Sigmoid colon (tissue), 7 donors: ENCODE results near the gene FXR2. TPM values are rescaled to one million over a fixed set of nuclear protein-coding genes. Genes with fewer than 3 reads are reported as not detected.

Experiments used
- DNase-seq: peaks from one replicate; pipeline ENCODE4 v3.0.0-alpha.2; 2019
- H3K27ac ChIP-seq, 4 donors: fragments of 200-600 bp; sonication (generic); one replicate each; pipeline ENCODE4 v1.5.1; 2016 to 2019; ENCODE audit warnings: mild to moderate bottlenecking in 1 of 4
- H3K27me3 ChIP-seq, 3 donors: fragments of 200-600 bp; sonication (generic); one replicate each; pipeline ENCODE4 v1.5.1; 2019; ENCODE audit warnings: mild to moderate bottlenecking in 1 of 3
- H3K36me3 ChIP-seq, 4 donors: fragments of 200-600 bp; sonication (generic); one replicate each; pipeline ENCODE4 v1.5.1; 2016 to 2019
- H3K4me1 ChIP-seq, 4 donors: fragments of 200-600 bp; sonication (generic); one replicate each; pipeline ENCODE4 v1.5.1; 2017 to 2019
- H3K4me3 ChIP-seq, 4 donors: fragments of 200-600 bp; sonication (generic); one replicate each; pipeline ENCODE4 v1.5.1; 2017 to 2019; ENCODE audit warnings: mild to moderate bottlenecking in 2 of 4, moderate library complexity in 1 of 4
- H3K9me3 ChIP-seq, 4 donors: fragments of 200-600 bp in 3 of 4; sonication (generic) in 3 of 4; one replicate each; pipeline versions ENCODE4 v1.5.1 to v1.6.1; 2013 to 2019
- CTCF ChIP-seq, 4 experiments: fragments of 450-650 bp in 3 of 4; fragments of 200-600 bp in 1 of 4; IDR thresholded peaks; one replicate each; pipeline ENCODE4 v1.5.1; 2016 to 2019; ENCODE audit warnings: antibody characterized with exemption in 4 of 4, mild to moderate bottlenecking in 3 of 4, moderate library complexity in 2 of 4
- EP300 ChIP-seq, 4 donors: sonication (generic); formaldehyde crosslinking; IDR thresholded peaks; one replicate each; pipeline ENCODE4 v1.6.1; 2017; ENCODE audit warnings: antibody characterized with exemption in 4 of 4
- POLR2A ChIP-seq, 2 donors: fragments of 450-650 bp; IDR thresholded peaks; one replicate each; pipeline ENCODE4 v1.6.1; 2016; ENCODE audit warnings: antibody characterized with exemption in 2 of 2, mild to moderate bottlenecking in 2 of 2, moderate library complexity in 2 of 2
- POLR2AphosphoS5 ChIP-seq, 4 donors: sonication (generic); formaldehyde crosslinking; IDR thresholded peaks; one replicate each; pipeline ENCODE4 v1.6.1; 2017; ENCODE audit warnings: antibody characterized with exemption in 4 of 4
- WGBS, 2 donors: extraction: QIAGEN DNeasy Blood & Tissue Kit; methylation state at CpG; one replicate each; pipeline ENCODE4 v1.1.7; 2013; 5-methylcytosine and 5-hydroxymethylcytosine counted together
- intact Hi-C: fragments of 100-400 bp; cut with DNase I; formaldehyde crosslinking; loops from one replicate; pipeline ENCODE4 v1.15.1; 2023
- polyA plus RNA-seq, 3 donors: library from polyadenylated mRNA; stranded (reverse); fragments of 200-250 nt; gene quantifications; one replicate each; pipeline ENCODE4 v1.2.3, GENCODE V29; 2013
- total RNA-seq, 4 donors: library from RNA; depleted of rRNA; stranded (reverse); fragments of >200 nt; gene quantifications; one replicate each; pipeline ENCODE4 v1.1.0, GENCODE V29; 2016
- donor health status: healthy with polysubstance abuse.
- donor health status: Bipolar disorder and iron deficiency.
- donor health status: healthy.

The FXR2 gene
- total and polyA plus RNA-seq, 7 donors, result 21.3 to 35.5 (median 33.8) TPM

- H3K4me3 ChIP-seq, result peak overlapping the region in 3 of 4 donors; percentile 14 to 40 (median 28)
- no peaks in the 10 kb centered on the region for H3K27me3 ChIP-seq
- DNase-seq, result no peak
- peaks cover 0 to 68% (median 56%) of the 10 kb centered on the region in 4 donors for H3K4me1 ChIP-seq
- TF ChIP-seq EP300 (IDR thresholded peaks at IDR 0.05), result no peak
- WGBS, 2 donors, result 87 to 90% methylated on average over 23 of the region's 23 CpGs
- H3K36me3 ChIP-seq, result peaks cover 31 to 34% (median 31%) of the 10 kb centered on the region in 4 donors
- H3K27ac ChIP-seq, result peak overlapping the region; percentile 91 to 92 (median 92)
- H3K9me3 ChIP-seq, result no peaks in the 10 kb centered on the region
- intact Hi-C loops, result loop anchor here (10.0 kb wide), 1 partner anchor 274 kb away; the partner anchor contains the start of genes CYB5D1, NAA38 and TMEM88
Observed at GRCh38 chr17:7580604-7581575, 33.8 kb downstream of the FXR2 start.

GRCh38 chr17:7579834-7580603, 34.7 kb downstream of the FXR2 start:
- Histone ChIP-seq H3K4me1 (peaks cover 0 to 68% (median 60%) of the 10 kb centered on the region in 4 donors), H3K4me3 (peak overlapping the region in 3 of 4 donors; percentile 14 to 40 (median 28)), H3K27ac (peak overlapping the region; percentile 91 to 92 (median 92)), H3K9me3 (no peaks in the 10 kb centered on the region), H3K36me3 (peaks cover 40 to 42% (median 40%) of the 10 kb centered on the region in 4 donors), H3K27me3 (no peaks in the 10 kb centered on the region)
- no peak for DNase-seq
- no peak for TF ChIP-seq EP300 (IDR thresholded peaks at IDR 0.05)
- no peak for TF ChIP-seq POLR2AphosphoS5 (IDR thresholded peaks at IDR 0.05)
- TF ChIP-seq POLR2A (IDR thresholded peaks at IDR 0.05), result no peak
- no peak for TF ChIP-seq CTCF (IDR thresholded peaks at IDR 0.05)
- WGBS, 2 donors, result 66 to 69% methylated on average over 12 of the region's 12 CpGs
- intact Hi-C loops, result loop anchor here (10.0 kb wide), 1 partner anchor 275 kb away; the partner anchor contains the start of genes CYB5D1, NAA38 and TMEM88

- peak within 1 kb of the TSS; percentile 91 to 92 (median 92) for H3K27ac ChIP-seq
- no peaks in the 10 kb centered on the region for H3K27me3 ChIP-seq
- peak; percentile 90 for DNase-seq
- TF ChIP-seq EP300 (IDR thresholded peaks at IDR 0.05) (no peak), POLR2AphosphoS5 (IDR thresholded peaks at IDR 0.05) (peak; percentile 47 to 80 (median 69)), POLR2A (IDR thresholded peaks at IDR 0.05) (peak; percentile 31 to 46)
- intact Hi-C loops, result no loop called here
- H3K4me1 ChIP-seq, result peaks cover 0 to 68% (median 60%) of the 10 kb centered on the region in 4 donors
- no peaks in the 10 kb centered on the region for H3K9me3 ChIP-seq
- 9 to 18% methylated on average over 7 of the region's 7 CpGs for WGBS, 2 donors
- peaks cover 45 to 50% (median 48%) of the 10 kb centered on the region in 4 donors for H3K36me3 ChIP-seq
- H3K4me3 ChIP-seq, result peak within 1 kb of the TSS in 3 of 4 donors; percentile 14 to 40 (median 28)
Observed at GRCh38 chr17:7579001-7579833, 35.5 kb downstream of the FXR2 start, which contains the start of gene CD68. TSS of gene CD68 (plus strand) at chr17:7579638. CDS start at chr17:7579678, 40 bp downstream.

- Histone ChIP-seq H3K27ac (peak overlapping the region in 2 of 4 donors; percentile 91 to 92), H3K36me3 (peaks cover 47 to 54% (median 50%) of the 10 kb centered on the region in 4 donors), H3K9me3 (no peaks in the 10 kb centered on the region), H3K4me1 (peaks cover 0 to 63% (median 56%) of the 10 kb centered on the region in 4 donors), H3K27me3 (no peaks in the 10 kb centered on the region), H3K4me3 (no peak overlapping the region)
- no peak for DNase-seq
- 74 to 84% methylated on average over 17 of the region's 17 CpGs for WGBS, 2 donors
- intact Hi-C loops, result no loop called here
- TF ChIP-seq POLR2A (IDR thresholded peaks at IDR 0.05) (no peak), CTCF (IDR thresholded peaks at IDR 0.05) (no peak), EP300 (IDR thresholded peaks at IDR 0.05) (no peak), POLR2AphosphoS5 (IDR thresholded peaks at IDR 0.05) (no peak)
Observed at GRCh38 chr17:7577327-7578199, 37.1 kb downstream of the FXR2 start.
